Activated naive CD8-positive, alpha-beta T cell treated with anti-CD3 and anti-CD28 coated beads for 36 hours (primary cell): ENCODE data around the gene SVBP. TPM values are rescaled to one million over a fixed set of nuclear protein-coding genes. Genes with fewer than 3 reads are reported as not detected.

Source experiments
- DNase-seq: peaks from one replicate; pipeline ENCODE4 v3.0.0; 2021
- H3K27ac Mint-ChIP-seq: one replicate; pipeline ENCODE4 v1.8.0; 2022; ENCODE audit warnings: mild to moderate bottlenecking, moderate library complexity, mixed read lengths
- H3K27me3 Mint-ChIP-seq: one replicate; pipeline ENCODE4 v1.8.0; 2022; ENCODE audit warnings: mild to moderate bottlenecking, mixed read lengths
- H3K36me3 Mint-ChIP-seq: one replicate; pipeline ENCODE4 v1.8.0; 2021; ENCODE audit warnings: mild to moderate bottlenecking, mixed read lengths
- H3K4me1 Mint-ChIP-seq: one replicate; pipeline ENCODE4 v1.8.0; 2021; ENCODE audit warnings: mixed read lengths
- H3K4me3 Mint-ChIP-seq: one replicate; pipeline ENCODE4 v1.8.0; 2022; ENCODE audit warnings: mild to moderate bottlenecking, moderate library complexity, mixed read lengths
- H3K9me3 Mint-ChIP-seq: one replicate; pipeline ENCODE4 v1.8.0; 2022; ENCODE audit warnings: mixed read lengths
- total RNA-seq, 2 experiments: library from RNA; stranded (reverse); gene quantifications; one replicate each; pipeline ENCODE4 v1.2.3, GENCODE V29; 2021

SVBP gene
- total RNA-seq, 2 experiments from 2014 or later, result 11.8 to 13.7 TPM

DNA sequence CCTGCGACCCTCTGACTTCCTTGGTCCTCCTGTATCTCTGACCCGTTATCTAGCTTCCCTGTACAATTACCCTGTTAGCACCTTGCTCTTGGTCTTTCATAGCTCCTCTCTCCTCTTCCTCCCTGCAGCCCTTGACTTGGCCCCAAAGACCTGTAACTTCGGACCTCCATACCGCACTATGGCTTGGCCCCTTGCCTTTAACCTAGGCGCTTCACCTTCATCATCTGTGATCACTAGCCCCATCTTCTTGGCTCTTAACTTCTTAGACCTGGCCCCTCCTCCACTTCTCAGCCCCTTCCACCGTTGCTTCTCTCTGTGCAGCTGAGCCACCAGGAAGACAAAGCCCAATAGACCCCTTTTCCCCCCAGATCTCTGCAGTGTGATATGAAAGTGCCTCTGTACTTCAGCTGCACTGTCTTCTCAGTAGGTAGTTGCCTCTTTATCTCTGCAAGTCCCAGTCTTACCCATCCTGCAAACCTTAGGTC lies 30.0 kb upstream of the SVBP start:
- DNase-seq, result peak; percentile 3
- Mint-ChIP-seq H3K4me1 (peaks cover 27% of the 10 kb centered on the region), H3K27me3 (no peaks in the 10 kb centered on the region), H3K9me3 (peaks cover 10% of the 10 kb centered on the region), H3K36me3 (peaks cover 53% of the 10 kb centered on the region), H3K27ac (peak overlapping the region; percentile 82), H3K4me3 (peak overlapping the region; percentile 91)

- Mint-ChIP-seq H3K4me1 (peaks cover 27% of the 10 kb centered on the region), H3K4me3 (peak within 1 kb of the TSS; percentile 91), H3K27me3 (no peaks in the 10 kb centered on the region), H3K36me3 (peaks cover 48% of the 10 kb centered on the region), H3K9me3 (peaks cover 10% of the 10 kb centered on the region), H3K27ac (peak within 1 kb of the TSS; percentile 82)
- DNase-seq, result peak; percentile 88
These were observed 29.3 kb upstream of the SVBP start, which contains the start of gene ZNF691 for GRCh38 chr1:42846257-42847110. ZNF691 (plus strand) TSS chr1:42846613; CDS start chr1:42849659, 3,046 bp downstream.

DNA sequence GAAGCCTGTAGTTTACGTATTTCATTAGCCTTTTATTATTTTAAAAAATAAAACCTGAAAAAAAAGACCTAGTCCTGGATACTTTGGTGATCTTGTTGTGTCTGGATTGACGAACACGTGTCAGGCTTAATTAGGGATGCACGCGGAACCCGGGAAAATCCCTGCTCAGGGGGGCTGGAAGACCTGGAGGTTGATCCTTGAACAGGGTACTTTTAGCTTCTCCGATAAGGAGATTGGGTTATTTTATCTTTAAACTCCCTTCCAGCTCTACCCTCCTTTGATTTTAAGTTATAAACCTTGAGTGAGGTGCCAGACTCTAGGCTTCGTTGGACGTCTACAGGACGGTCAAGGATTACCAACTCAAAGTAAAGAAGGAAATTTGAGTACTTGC lies 28.7 kb upstream of the SVBP start:
- Mint-ChIP-seq H3K4me3 (peak overlapping the region; percentile 91), H3K27me3 (no peaks in the 10 kb centered on the region), H3K36me3 (peaks cover 44% of the 10 kb centered on the region), H3K4me1 (peaks cover 27% of the 10 kb centered on the region), H3K27ac (peak overlapping the region; percentile 82), H3K9me3 (peaks cover 7% of the 10 kb centered on the region)
- no peak for DNase-seq

- Mint-ChIP-seq H3K27ac (no peak overlapping the region), H3K9me3 (peaks cover 3% of the 10 kb centered on the region), H3K36me3 (peaks cover 37% of the 10 kb centered on the region), H3K4me3 (no peak overlapping the region), H3K4me1 (peaks cover 27% of the 10 kb centered on the region), H3K27me3 (no peaks in the 10 kb centered on the region)
- DNase-seq, result no peak
These were observed 28.0 kb upstream of the SVBP start for GRCh38 chr1:42845193-42845592.

DNA sequence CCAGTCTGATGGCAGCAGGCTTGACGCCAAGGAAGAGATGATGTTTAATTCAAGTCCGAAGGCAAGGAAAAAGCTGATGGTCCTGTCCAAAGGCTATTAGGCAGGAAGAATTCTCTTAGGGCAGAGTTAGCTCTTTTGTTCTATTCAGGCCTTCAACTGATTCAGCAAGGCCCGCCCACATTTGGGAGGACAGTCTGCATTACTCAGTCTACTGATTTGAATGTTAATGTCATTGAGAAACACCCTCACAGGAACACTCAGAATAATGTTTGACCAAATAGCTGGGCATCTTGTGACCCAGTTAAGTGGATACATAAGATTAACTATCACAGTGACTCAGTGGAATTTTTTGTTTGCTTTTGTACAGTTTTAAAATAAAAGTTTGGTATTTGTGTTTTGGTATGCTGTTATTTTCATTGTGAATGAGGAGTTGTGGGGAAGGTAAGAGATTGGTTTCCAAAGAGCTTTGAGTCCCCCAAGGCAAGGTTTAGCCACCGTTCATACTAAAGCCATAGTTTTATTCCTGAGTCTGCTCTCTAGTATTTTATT lies 27.5 kb upstream of the SVBP start:
- Mint-ChIP-seq H3K9me3 (peaks cover under 1% of the 10 kb centered on the region), H3K36me3 (peaks cover 32% of the 10 kb centered on the region), H3K27me3 (no peaks in the 10 kb centered on the region), H3K27ac (no peak overlapping the region), H3K4me1 (peaks cover 24% of the 10 kb centered on the region), H3K4me3 (no peak overlapping the region)
- no peak for DNase-seq

DNA sequence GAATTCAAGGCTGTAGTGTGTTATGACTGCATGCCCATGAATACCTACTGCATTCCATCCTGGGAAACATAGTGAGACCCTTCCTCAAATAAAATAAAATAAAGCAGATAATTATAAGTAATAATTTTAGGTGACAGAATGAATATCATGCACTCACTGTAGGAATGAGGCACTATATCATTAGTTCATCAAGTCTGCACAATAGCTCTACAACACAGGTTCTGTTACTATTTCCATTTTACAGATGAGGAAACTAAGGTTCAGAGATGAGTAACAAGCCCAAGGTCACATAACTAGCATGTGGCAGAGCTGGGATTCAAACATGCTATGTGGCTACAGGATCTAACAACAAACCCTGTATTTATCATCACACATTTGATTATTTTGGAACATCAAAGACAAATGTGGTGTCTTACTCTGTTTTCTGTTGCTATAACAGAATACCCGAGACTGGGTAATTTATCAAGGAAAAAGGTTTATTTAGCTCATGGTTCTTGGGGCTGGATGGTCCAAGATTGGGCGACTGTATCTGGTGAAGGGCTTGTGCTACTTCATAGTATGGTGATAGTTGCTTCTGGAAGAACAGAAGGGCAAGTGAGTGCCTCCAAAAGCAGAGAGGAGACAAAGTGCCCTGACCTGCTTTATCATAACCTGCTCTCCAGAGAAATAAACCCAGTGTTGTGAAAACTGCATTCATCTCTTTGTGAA lies 24.4 kb upstream of the SVBP start:
- no peak overlapping the region for H3K27ac Mint-ChIP-seq
- H3K27me3 Mint-ChIP-seq, result no peaks in the 10 kb centered on the region
- peaks cover 17% of the 10 kb centered on the region for H3K36me3 Mint-ChIP-seq
- H3K4me3 Mint-ChIP-seq, result no peak overlapping the region
- no peaks in the 10 kb centered on the region for H3K9me3 Mint-ChIP-seq
- DNase-seq, result no peak
- H3K4me1 Mint-ChIP-seq, result peaks cover 5% of the 10 kb centered on the region

GRCh38 chr1:42841010-42841409 lies 23.8 kb upstream of the SVBP start:
- H3K27me3 Mint-ChIP-seq, result no peaks in the 10 kb centered on the region
- peaks cover 2% of the 10 kb centered on the region for H3K4me1 Mint-ChIP-seq
- H3K27ac Mint-ChIP-seq, result no peak overlapping the region
- H3K4me3 Mint-ChIP-seq, result no peak overlapping the region
- peaks cover 17% of the 10 kb centered on the region for H3K36me3 Mint-ChIP-seq
- DNase-seq, result no peak
- H3K9me3 Mint-ChIP-seq, result no peaks in the 10 kb centered on the region

DNA sequence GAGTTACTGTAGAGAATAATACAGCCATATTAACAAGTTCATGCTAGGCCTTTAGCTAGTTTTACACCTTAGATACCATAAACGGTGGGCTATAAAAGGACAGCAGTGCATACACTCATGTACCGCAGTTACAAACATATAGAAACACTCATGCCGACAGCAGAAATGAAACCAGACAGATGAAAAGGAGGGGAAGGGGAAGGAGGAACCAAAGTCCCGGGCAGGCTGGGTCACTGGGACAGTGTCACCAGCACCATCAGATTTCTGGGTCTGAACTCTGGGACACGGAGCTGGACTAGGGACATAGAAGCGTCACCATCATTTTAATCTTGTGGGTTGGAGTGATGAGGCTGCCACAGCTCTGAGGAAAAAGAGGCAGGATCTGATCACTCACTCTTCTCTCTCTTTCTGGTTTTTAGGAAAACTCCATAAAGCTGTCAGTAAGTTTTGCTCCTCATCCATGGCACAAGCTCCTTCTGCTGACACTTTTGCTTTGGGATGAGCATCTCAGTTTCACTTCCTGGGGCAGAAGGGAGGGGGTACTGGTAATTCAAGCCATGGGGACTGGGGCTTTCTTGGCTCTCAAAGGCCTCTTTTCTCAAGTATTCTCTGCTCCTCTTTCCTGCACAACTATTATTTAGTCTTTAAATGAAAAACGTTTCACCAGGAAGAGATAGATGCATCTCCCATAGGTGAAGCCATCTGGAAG lies 21.4 kb upstream of the SVBP start:
- no peaks in the 10 kb centered on the region for H3K4me1 Mint-ChIP-seq
- no peaks in the 10 kb centered on the region for H3K9me3 Mint-ChIP-seq
- H3K4me3 Mint-ChIP-seq, result no peak overlapping the region
- DNase-seq, result no peak
- H3K27ac Mint-ChIP-seq, result no peak overlapping the region
- no peaks in the 10 kb centered on the region for H3K27me3 Mint-ChIP-seq
- H3K36me3 Mint-ChIP-seq, result peaks cover 11% of the 10 kb centered on the region

GRCh38 chr1:42837709-42838108 lies 20.5 kb upstream of the SVBP start:
- no peaks in the 10 kb centered on the region for H3K9me3 Mint-ChIP-seq
- H3K4me3 Mint-ChIP-seq, result no peak overlapping the region
- H3K27ac Mint-ChIP-seq, result no peak overlapping the region
- H3K36me3 Mint-ChIP-seq, result peaks cover 4% of the 10 kb centered on the region
- H3K4me1 Mint-ChIP-seq, result no peaks in the 10 kb centered on the region
- no peak for DNase-seq
- no peaks in the 10 kb centered on the region for H3K27me3 Mint-ChIP-seq

DNA sequence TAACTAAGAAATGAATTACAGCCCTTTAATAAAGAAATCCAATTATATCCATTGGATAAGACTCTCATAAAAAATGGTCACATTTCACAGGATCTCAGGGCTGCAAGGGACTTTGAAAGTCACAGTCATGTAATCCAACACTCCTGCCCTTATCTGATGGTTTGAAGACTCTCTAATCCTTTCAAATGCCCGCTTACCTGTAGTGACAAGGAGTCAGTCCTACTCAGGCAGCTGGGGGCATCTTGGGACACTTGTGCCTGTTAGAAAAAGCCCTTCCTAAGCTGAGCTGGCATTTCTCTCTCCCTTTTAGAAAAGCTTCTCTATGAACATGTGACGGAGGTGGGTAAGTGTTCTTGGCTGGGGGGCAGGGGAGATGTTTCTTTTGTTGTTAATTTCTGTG lies 18.2 kb upstream of the SVBP start:
- Mint-ChIP-seq H3K4me1 (no peaks in the 10 kb centered on the region), H3K4me3 (no peak overlapping the region), H3K27me3 (no peaks in the 10 kb centered on the region), H3K9me3 (no peaks in the 10 kb centered on the region), H3K27ac (no peak overlapping the region), H3K36me3 (peaks cover 2% of the 10 kb centered on the region)
- DNase-seq, result no peak

GRCh38 chr1:42834803-42835202 lies 17.6 kb upstream of the SVBP start:
- peaks cover 2% of the 10 kb centered on the region for H3K36me3 Mint-ChIP-seq
- H3K27me3 Mint-ChIP-seq, result no peaks in the 10 kb centered on the region
- H3K4me3 Mint-ChIP-seq, result no peak overlapping the region
- no peak overlapping the region for H3K27ac Mint-ChIP-seq
- no peaks in the 10 kb centered on the region for H3K9me3 Mint-ChIP-seq
- DNase-seq, result no peak
- no peaks in the 10 kb centered on the region for H3K4me1 Mint-ChIP-seq

- Mint-ChIP-seq H3K4me3 (no peak overlapping the region), H3K27ac (no peak overlapping the region), H3K36me3 (peaks cover 2% of the 10 kb centered on the region), H3K4me1 (no peaks in the 10 kb centered on the region), H3K27me3 (no peaks in the 10 kb centered on the region), H3K9me3 (no peaks in the 10 kb centered on the region)
- no peak for DNase-seq
These were observed 16.8 kb upstream of the SVBP start for GRCh38 chr1:42833981-42834380.

DNA sequence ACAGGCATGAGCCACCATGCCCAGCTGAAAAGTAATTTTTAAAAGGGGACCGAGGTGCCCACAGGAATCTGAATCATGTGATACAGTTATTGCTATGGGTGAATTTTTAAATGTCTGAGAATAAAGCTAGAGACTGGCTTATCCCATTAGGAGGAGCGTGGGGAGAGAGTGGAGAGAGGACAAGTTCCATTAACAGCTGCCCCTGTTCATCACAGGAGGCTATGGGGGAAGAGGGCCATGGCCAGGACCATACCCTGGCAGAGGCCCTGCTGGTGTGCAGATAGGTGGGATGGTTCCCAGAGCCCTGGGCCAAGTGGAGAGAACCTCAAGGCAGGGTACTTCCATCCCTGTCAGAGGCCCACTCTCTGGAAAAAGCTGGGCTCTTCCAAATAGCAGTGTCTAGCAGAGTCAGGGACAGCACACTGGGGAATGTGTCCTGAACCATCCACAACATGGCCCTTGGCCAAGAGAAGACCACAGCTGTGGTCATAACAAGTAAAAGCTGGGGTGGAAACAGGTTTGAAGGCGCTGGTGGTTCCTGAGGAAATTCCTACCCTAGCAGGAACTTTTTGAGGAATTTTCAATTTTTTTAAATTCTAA lies 15.5 kb upstream of the SVBP start:
- Mint-ChIP-seq H3K4me3 (no peak overlapping the region), H3K27me3 (no peaks in the 10 kb centered on the region), H3K36me3 (peaks cover 2% of the 10 kb centered on the region), H3K9me3 (no peaks in the 10 kb centered on the region), H3K27ac (no peak overlapping the region), H3K4me1 (no peaks in the 10 kb centered on the region)
- DNase-seq, result no peak

- no peaks in the 10 kb centered on the region for H3K4me1 Mint-ChIP-seq
These were observed 14.1 kb upstream of the SVBP start for GRCh38 chr1:42831273-42831672.

More at GRCh38 chr1:42831273-42831672, 14.1 kb upstream of the SVBP start:
- H3K9me3 Mint-ChIP-seq, result no peaks in the 10 kb centered on the region
- H3K4me3 Mint-ChIP-seq, result no peak overlapping the region
- H3K27me3 Mint-ChIP-seq, result no peaks in the 10 kb centered on the region
- H3K27ac Mint-ChIP-seq, result no peak overlapping the region
- no peak for DNase-seq
- peaks cover 2% of the 10 kb centered on the region for H3K36me3 Mint-ChIP-seq
